ENCODE measurements around the gene PDIA4.
A peak's percentile ranks its signal among the peaks of the same experiment; 100 is the strongest.
"Not testable (repeated sequence)": the region's sequence is repeated elsewhere in the genome, so short reads cannot be mapped to it uniquely, and the experiment has no call there.

The PDIA4 gene

DNA sequence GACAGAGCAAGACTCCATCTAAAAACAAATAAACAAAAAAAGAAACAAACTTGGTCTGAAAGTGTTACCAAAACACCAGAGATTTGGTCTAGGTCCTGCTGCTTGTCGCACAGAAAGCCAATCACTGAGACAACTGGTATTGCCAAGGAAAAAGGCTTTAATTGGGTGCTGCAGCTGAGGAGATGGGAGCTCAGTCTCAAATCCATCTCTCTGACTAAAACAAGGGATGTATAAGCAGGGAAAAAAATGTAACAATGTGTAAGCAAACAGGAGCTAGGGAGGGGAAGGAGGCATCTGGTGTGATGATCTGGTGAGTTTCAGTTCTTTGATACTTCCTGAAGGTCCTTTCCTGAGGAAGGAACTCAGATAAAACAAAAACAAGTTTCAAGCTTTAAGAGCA, 8.4 kb upstream of the PDIA4 start:
- no peak for DNase-seq (ENCODE audit: low read depth in 2 of 2)

- no peak for DNase-seq (ENCODE audit: low read depth in 2 of 2)
These were observed 3.1 kb upstream of the PDIA4 start for GRCh38 chr7:149031353-149031910.

- not testable (repeated sequence) for DNase-seq (ENCODE audit: low read depth in 2 of 2)
These were observed 2.1 kb upstream of the PDIA4 start for GRCh38 chr7:149030439-149030838.

DNA sequence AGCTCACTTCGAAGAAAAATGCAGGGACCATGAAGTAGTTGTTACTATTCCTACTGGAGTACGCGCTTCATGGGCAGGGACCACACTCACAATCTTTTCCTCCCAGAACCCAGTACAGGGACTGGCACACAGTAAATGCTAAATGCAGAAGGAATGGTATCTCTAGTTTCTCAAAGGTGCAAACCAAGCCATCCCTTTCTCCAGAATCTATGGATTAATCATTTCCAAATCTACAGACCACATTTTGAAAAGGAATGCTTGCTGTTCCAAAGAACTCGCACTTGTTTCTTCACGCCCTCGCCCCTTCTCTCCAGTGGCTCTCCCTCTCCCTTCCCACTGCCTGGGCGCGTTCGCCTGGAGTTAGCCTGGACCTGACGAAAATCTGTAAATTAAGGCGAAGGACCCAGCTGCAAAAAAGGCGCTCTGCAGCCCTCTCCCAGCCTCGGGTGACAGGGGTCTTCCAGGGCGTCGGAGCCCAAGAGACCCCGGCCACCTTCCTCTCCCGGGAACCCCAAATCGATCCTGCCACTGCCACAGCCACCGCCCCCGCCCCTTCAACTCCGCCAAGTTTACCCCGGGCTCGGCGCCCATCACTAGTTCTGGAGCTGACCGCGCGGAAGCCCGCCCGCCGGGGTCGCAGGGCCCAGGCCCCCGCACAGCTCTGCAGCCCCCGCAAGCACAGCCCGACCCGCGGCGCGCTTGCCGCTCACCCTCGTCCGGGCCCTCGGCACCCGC, 527 bp downstream of the PDIA4 start:
- no peak for DNase-seq (ENCODE audit: low read depth in 2 of 2)

GRCh38 chr7:149027055-149027454, 1.2 kb downstream of the PDIA4 start:
- no peak for DNase-seq (ENCODE audit: low read depth in 2 of 2)

- no peak for DNase-seq (ENCODE audit: low read depth in 2 of 2)
These were observed 4.6 kb downstream of the PDIA4 start for GRCh38 chr7:149023662-149024061.

GRCh38 chr7:149022756-149023360, 5.4 kb downstream of the PDIA4 start:
- no peak for DNase-seq (ENCODE audit: low read depth in 2 of 2)

DNA sequence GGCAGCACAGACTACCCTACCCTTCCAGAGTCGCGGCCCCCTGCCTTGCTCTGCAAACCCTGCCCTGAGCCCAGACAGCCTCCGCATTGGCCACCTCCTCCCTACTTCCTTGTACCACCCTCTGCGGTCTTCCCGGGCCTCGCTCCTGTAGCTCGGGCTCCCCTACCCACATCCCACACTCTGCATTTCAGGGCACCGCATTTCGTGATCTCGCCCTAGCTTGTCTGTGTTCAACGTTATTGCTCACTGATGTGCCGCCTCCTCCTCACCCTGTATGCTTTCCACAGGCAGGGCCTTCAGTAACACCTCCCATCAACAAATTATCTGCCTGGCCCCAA, 6.6 kb downstream of the PDIA4 start:
- DNase-seq (ENCODE audit: low read depth in 2 of 2) = no peak

- DNase-seq (ENCODE audit: low read depth in 2 of 2) = no peak
These were observed 7.8 kb downstream of the PDIA4 start for GRCh38 chr7:149020483-149020882.

GRCh38 chr7:149016876-149017275, 11.4 kb downstream of the PDIA4 start:
- no peak for DNase-seq (ENCODE audit: low read depth in 2 of 2)

DNA sequence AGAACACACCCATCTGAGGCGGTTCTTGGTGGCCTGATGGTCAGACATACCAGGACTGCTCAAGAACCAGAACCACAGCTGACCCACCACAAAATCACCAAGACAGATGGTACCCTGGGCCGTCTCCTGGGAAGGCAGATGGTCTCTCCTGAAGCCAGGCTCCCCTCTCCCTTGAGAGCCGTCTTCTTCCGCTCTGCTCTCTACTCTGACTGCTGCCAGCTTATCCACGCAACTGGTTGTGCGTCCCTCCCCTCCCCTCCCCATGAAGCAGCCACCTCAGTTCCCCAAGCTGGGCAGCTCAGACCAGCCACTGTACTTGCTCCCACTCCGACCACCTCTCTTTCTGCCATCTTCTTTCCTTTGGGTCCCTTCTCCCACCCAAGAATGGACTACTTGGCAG, 14.0 kb downstream of the PDIA4 start:
- DNase-seq (ENCODE audit: low read depth in 2 of 2) = no peak

GRCh38 chr7:149013876-149014275, 14.4 kb downstream of the PDIA4 start:
- no peak for DNase-seq (ENCODE audit: low read depth in 2 of 2)

DNA sequence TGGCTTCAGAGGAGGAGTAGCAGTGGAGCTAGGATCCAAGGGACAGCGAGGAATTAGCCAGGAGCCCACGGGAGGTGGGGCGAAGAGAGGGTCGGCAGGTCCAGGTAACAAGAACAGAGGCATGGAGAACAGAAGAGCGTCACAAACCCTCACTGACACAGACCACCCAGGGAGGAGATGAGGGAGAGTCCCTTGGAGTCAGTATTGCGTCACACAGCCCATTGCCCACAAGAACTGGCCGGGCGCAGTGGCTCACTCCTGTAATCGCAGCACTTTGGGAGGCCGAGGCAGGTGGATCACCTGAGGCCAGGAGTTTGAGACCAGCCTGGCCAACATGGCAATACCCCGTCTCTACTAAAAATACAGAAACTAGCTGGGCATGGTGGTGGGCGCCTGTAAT, 15.6 kb downstream of the PDIA4 start:
- DNase-seq (ENCODE audit: low read depth in 2 of 2) = not testable (repeated sequence)

DNA sequence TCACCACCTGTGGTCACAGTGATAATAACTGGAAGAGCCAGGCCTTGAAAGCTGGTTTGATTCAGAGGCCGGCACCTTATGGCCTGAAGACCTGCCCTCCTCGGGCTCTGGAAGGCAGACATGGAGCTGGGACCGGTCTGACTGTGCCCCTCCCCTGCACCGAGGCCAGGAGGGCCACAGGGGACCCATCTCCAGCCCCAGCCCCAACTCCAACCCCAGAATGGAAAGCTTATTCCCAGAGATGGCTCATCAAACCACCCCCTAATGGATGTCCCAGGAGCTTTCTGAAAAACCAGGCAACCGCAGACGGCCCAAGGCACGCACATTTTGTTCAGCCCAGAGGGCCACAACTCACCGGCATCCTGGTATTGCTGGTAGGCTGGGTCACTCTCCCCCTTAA, 16.8 kb downstream of the PDIA4 start:
- no peak for DNase-seq (ENCODE audit: low read depth in 2 of 2)

- no peak for DNase-seq (ENCODE audit: low read depth in 2 of 2)
These were observed 17.9 kb downstream of the PDIA4 start for GRCh38 chr7:149010451-149010850.

- no peak for DNase-seq (ENCODE audit: low read depth in 2 of 2)
These were observed 18.8 kb downstream of the PDIA4 start for GRCh38 chr7:149009527-149009926.

- no peak for DNase-seq (ENCODE audit: low read depth in 2 of 2)
These were observed 20.7 kb downstream of the PDIA4 start for GRCh38 chr7:149007611-149008010.

DNA sequence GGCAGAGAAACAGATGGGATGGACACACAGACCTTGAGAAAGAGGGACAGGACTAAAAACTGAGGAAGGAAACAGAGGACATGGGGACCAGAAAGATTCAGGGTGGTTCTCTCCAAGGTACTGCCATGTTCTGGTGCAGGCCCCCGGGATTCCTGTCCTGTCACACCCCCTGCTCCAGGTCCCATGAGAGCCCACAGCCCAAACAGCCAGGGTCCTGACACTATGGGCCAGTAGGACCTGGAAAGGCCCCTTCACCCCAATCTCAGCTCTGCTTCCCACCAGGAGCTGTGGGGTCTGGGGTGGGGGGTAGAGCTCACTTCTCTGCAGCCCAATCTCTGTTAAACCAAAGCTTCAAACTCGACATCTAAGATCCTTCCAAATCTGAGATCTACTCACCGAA, 21.2 kb downstream of the PDIA4 start:
- DNase-seq (ENCODE audit: low read depth in 2 of 2) = no peak

DNA sequence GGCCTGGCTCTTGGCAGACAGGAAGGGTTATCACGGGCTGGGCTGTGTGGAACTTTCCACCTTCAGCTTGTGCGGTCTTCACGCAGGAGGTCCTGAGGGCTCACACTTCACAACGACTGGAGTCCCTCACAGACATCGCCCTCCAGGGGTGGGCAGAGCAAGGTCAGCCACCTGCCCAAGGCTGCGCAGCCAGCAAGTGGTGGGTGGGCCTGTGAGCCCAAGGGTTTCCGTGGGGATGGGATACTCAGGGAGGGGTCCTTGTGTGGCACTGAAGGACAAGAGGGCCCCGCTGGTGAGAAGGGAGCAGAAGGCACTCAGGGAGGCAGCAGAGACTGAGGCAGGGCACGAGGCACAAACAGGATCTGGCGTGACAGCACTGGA, 22.0 kb downstream of the PDIA4 start:
- DNase-seq (ENCODE audit: low read depth in 2 of 2) = no peak

DNA sequence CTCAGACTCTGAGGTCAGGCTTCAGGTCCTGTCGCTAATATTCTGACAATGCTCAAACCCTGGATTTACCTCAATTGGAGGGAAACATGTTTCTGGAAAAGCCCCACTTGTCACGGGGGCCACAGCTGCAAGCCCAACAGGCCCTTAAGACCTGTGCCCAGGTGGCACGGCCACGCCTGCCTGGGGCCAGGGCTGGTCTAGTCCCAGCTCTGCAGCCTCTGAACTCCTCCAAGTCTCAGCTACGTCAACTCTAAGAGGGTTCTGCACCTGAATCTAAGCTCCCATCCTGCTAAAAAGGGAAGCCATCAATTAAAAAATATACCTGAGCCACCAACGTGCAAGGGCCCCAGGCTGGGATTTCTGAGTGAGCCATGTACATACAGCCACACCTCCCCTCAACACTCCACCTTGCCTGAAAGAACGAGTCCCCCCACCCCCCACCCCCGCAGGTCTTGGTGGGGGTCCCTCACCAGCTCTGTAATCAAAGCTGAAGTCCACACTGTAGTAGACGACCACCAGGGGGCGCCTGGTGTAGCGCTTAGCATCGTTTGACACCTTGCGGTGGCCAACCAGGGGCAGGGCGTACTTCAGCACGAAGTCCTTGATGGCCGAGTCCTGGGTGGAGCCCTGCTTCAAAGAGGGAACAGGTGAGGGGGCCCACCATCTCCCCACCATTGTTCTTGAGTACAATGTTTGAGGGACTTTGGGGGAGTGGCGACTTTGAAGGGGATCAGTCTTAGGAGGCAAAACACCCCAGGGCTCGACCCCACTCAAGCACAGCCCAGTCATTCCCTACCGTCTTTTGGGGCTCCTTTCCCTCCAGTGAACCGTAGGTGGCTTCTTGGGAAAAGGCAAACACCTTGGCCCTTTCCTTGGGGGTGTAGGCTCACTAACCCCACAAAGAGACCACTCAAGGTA, 22.6 kb downstream of the PDIA4 start:
- peak; percentile 62 to 68 for DNase-seq (ENCODE audit: low read depth in 2 of 2)

DNA sequence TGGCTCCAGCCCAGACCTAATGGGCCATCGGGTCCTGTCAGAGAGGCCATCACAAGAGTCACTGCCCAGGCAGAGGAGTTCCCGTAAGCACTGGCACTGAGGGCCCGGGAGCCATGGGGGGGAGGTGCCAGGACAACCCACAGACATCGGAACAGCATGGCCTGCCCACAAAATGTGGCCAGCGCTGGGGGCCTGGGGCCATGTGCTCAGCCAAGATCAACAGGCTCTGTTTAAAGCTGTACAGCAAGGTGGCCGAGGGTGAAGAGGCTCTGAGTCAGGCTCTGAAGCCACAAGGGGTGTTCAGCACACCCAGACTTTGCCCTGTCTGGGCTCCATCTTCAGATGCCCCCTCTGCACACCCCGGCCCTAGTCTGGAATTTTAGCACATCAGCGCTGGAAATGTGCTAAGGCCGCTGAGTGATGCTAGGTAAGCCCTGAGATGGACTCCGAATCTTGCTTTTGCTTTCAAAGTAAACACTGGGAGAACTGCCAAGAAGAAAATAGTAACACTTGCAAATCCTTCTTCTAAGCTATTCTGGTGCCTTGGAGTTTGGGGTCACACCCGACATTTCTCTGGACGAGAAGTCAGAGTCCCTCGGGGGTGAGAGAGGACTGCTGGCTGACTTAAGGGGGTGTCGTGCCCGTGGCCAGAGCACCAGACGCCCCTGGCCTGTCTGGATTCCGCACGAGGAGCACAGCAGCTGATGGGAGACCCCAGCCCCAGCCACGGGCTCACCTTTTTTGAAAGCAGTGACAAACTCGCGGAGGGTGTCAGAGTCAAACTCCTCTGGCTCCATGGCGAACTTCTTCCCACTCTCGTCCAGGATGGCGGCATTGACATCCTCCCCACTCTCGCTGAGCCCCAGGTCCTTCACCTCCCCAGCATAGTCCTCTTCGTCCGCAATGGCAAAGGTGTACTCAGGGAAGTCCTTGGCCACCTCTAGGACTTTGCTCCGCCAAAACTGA, 23.6 kb downstream of the PDIA4 start:
- DNase-seq (ENCODE audit: low read depth in 2 of 2) = no peak

All from stimulated activated CD8-positive, alpha-beta memory T cell treated with anti-CD3 and anti-CD28 coated beads, Interleukin-15, amount 100 ng/mL, for 48 hours (primary cell).